A673 (cell line): ENCODE data around the gene RBMS1. TPM values are rescaled to one million over a fixed set of nuclear protein-coding genes. Genes with fewer than 3 reads are reported as not detected.

Experiments
- BruUV-seq: library from RNA; stranded (reverse); fragments of 400-500 nt; replicated peaks from 2 replicates; lab custom pipeline; 2021; lab: Mats Ljungman, UMichigan
- CTCF ChIA-PET: fragments of 300-600 bp; sonication (Branson Sonifier 250); formaldehyde crosslinking; loops from one replicate; lab custom pipeline; 2022; ENCODE audit warnings: antibody characterized with exemption; lab: Charles Lee
- POLR2A ChIA-PET: fragments of 300-600 bp; sonication (Branson Sonifier 250); formaldehyde crosslinking; loops from one replicate; lab custom pipeline; 2022; ENCODE audit warnings: antibody characterized with exemption; ENCODE audit not compliant: low non-redundant PET; lab: Charles Lee
- DNase-seq: peaks from one replicate; pipeline ENCODE4 v3.0.0-alpha.2; 2015; ENCODE audit warnings: low spot score
- H3K27ac ChIP-seq: fragments of 200-600 bp; sonication (generic); 2 replicates; pipeline ENCODE4 v1.5.1; 2016; ENCODE audit warnings: mixed run types, low read depth, mild to moderate bottlenecking, mixed read lengths, antibody characterized with exemption, low read length; ENCODE audit not compliant: poor library complexity, severe bottlenecking
- H3K27me3 ChIP-seq: fragments of 200-600 bp; sonication (generic); replicated peaks from 2 replicates; pipeline ENCODE4 v1.6.1; 2017; ENCODE audit warnings: mixed run types, low read depth, mild to moderate bottlenecking, mixed read lengths, antibody characterized with exemption, low read length; ENCODE audit not compliant: insufficient read depth, poor library complexity
- H3K36me3 ChIP-seq: fragments of 200-600 bp; sonication (generic); 2 replicates; pipeline ENCODE4 v1.6.1; 2016; ENCODE audit warnings: mixed run types, mild to moderate bottlenecking, mixed read lengths, antibody characterized with exemption, low read length; ENCODE audit not compliant: insufficient read depth, poor library complexity, severe bottlenecking
- H3K4me1 ChIP-seq: fragments of 200-600 bp; sonication (generic); 2 replicates; pipeline ENCODE4 v1.6.1; 2017; ENCODE audit warnings: mixed run types, mild to moderate bottlenecking, mixed read lengths, antibody characterized with exemption, low read length; ENCODE audit not compliant: insufficient read depth, poor library complexity, severe bottlenecking
- H3K4me3 ChIP-seq: fragments of 200-600 bp; sonication (generic); 2 replicates; pipeline ENCODE4 v1.5.1; 2016; ENCODE audit warnings: low read depth, mixed run types, mild to moderate bottlenecking, mixed read lengths, low read length; ENCODE audit not compliant: poor library complexity, severe bottlenecking
- H3K9me3 ChIP-seq: fragments of 200-600 bp; sonication (generic); 2 replicates; pipeline ENCODE4 v1.6.1; 2016; ENCODE audit warnings: mixed run types, low read depth, mild to moderate bottlenecking, mixed read lengths, antibody characterized with exemption, low read length; ENCODE audit not compliant: poor library complexity, severe bottlenecking
- EZH2 ChIP-seq: fragments of 200-600 bp; sonication (generic); IDR thresholded peaks from 2 replicates; pipeline ENCODE4 v1.6.1; 2017; ENCODE audit warnings: borderline replicate concordance, low read depth, mild to moderate bottlenecking, mixed read lengths, antibody characterized with exemption, low read length; ENCODE audit not compliant: poor library complexity, severe bottlenecking
- intact Hi-C: fragments of 100-400 bp; cut with micrococcal nuclease; formaldehyde crosslinking; loops from one replicate; pipeline ENCODE4 v1.10.0; 2022; ENCODE audit not compliant: unreplicated experiment
- total RNA-seq: library from RNA; stranded (reverse); gene quantifications from 2 replicates; pipeline ENCODE4 v1.2.3, GENCODE V29; 2021
- TF ChIP-seq, protein P1 (sequence below): fragments of 300-800, 200-600 bp; sonication (generic); conservative IDR thresholded peaks from 2 replicates; pipeline ENCODE4 v1.5.1; 2017; ENCODE audit warnings: low read depth, mild to moderate bottlenecking, antibody characterized with exemption, low read length, moderate library complexity, mixed read lengths

The RBMS1 gene
- total RNA-seq, 1 experiment from 2014 or later, result 84.9 TPM

DNA sequence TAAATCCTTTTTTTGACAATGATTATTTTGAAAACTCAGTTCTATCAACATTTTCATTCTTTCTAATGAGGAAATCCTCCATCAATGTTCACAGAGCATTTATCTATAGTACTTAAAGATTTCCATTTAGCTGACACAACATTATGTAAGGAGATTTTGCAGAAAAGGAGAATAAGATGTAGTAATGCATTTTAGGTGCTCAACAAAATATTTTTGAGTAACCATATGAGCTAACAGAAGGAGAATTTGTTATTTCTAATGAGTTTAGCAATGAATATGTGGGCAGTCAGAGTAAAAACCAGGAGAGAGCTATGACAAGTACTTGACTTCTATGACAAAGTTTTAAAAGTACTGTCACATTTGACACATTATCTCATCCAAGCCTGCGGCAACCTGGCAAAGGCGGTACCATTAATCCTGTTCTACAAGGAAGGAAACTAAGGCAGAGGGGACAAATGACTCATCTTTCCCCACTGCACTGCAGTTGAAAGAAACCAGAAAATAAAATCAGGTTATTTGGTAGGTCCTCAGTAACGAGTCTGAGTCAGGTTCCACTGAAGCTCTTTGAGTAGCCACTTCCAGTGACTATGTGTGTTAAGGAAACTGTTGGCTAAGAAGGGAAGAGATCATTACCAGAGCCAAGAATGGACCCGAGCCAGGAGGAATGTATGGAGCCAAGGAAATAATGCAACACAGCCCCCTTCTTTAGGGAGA, 159.4 kb downstream of the RBMS1 start:
- no TSS peak for BruUV-seq
- ChIA-PET POLR2A (no interaction called here), CTCF (interaction anchor here (0.6 kb wide), 1 partner anchor 365 kb away, joined by 3 read pairs; no protein-coding TSS in a partner anchor)
- Histone ChIP-seq H3K27ac (no peak overlapping the region), H3K9me3 (no peaks in the 10 kb centered on the region), H3K4me1 (peaks cover 66% of the 10 kb centered on the region), H3K4me3 (no peak overlapping the region), H3K27me3 (no peaks in the 10 kb centered on the region), H3K36me3 (no peaks in the 10 kb centered on the region)
- TF ChIP-seq, protein P1, sequence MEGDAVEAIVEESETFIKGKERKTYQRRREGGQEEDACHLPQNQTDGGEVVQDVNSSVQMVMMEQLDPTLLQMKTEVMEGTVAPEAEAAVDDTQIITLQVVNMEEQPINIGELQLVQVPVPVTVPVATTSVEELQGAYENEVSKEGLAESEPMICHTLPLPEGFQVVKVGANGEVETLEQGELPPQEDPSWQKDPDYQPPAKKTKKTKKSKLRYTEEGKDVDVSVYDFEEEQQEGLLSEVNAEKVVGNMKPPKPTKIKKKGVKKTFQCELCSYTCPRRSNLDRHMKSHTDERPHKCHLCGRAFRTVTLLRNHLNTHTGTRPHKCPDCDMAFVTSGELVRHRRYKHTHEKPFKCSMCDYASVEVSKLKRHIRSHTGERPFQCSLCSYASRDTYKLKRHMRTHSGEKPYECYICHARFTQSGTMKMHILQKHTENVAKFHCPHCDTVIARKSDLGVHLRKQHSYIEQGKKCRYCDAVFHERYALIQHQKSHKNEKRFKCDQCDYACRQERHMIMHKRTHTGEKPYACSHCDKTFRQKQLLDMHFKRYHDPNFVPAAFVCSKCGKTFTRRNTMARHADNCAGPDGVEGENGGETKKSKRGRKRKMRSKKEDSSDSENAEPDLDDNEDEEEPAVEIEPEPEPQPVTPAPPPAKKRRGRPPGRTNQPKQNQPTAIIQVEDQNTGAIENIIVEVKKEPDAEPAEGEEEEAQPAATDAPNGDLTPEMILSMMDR, result no peak
- TF ChIP-seq EZH2, result no peak
- no peak for DNase-seq
- intact Hi-C loops, result loop anchor here (5.0 kb wide), 1 partner anchor 658 kb away; no protein-coding TSS in a partner anchor

DNA sequence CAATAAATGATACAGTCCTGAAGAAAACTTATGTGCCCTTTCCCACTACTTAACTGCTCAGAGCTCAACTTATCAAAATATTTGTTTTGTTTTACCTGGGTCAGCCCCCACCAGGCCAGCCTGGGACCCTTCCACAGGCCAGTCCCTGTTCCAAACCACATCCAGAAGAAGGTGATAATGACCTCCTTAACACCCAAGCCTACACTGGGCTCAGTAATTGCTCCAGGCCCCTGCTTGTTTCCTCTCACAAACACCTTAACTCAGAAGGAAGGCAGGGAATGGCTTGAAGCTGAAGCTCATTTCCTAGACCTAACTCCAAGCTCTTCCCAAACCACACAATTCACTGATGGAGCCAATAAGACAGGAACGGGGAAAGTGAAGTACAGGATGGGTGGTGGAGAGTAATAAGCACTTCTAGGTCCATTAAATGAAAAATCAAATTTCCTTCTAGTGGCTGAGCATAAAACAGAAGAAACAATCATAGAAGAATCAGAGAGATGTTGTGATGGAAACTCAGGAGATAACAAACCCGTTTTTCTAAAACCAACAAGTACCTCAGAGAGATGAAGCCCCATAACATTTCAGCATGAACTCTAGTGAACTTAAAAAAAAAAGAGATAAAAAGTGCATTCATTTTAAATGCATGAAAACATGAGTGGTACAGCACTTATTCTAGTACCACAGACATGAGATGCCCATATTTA, 160.1 kb downstream of the RBMS1 start:
- no peaks in the 10 kb centered on the region for H3K36me3 ChIP-seq
- no peak for DNase-seq
- H3K9me3 ChIP-seq, result no peaks in the 10 kb centered on the region
- no TSS peak for BruUV-seq
- POLR2A ChIA-PET, result no interaction called here
- CTCF ChIA-PET, result no interaction called here
- intact Hi-C loops, result loop anchor here (5.0 kb wide), 1 partner anchor 659 kb away; no protein-coding TSS in a partner anchor
- no peak overlapping the region for H3K4me3 ChIP-seq
- H3K27me3 ChIP-seq, result no peaks in the 10 kb centered on the region
- no peak overlapping the region for H3K27ac ChIP-seq
- peaks cover 65% of the 10 kb centered on the region for H3K4me1 ChIP-seq
- TF ChIP-seq, protein P1, result no peak
- TF ChIP-seq EZH2, result no peak

DNA sequence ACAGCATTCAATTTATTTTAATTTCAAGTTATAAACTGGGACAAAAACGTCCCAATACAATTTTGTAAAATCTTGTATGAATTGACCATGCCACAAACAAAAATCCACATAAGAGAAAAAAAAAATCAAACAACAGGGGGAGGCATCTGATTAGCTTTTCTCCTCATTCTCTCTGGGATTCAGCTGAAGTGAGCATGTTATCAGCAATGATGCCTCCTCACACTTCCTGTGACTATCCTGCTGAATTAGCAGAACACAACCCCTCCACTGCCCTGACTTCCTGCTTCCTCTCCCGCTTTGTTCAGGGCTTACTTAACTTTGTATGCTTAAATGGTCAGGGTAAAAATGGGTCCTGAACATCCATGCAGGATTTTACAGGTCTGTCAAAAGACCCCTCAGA, 161.3 kb downstream of the RBMS1 start:
- DNase-seq, result peak; percentile 84
- no peak for TF ChIP-seq EZH2
- TF ChIP-seq, protein P1, result peak; percentile 37; the same call in 1 of the 2 replicates
- no peaks in the 10 kb centered on the region for H3K9me3 ChIP-seq
- intact Hi-C loops, result loop anchor here (5.0 kb wide), 1 partner anchor 660 kb away; no protein-coding TSS in a partner anchor
- no peak overlapping the region for H3K4me3 ChIP-seq
- H3K27ac ChIP-seq, result peak overlapping the region; percentile 57
- ChIA-PET CTCF (no interaction called here), POLR2A (no interaction called here)
- no TSS peak for BruUV-seq
- no peaks in the 10 kb centered on the region for H3K36me3 ChIP-seq
- peaks cover 62% of the 10 kb centered on the region for H3K4me1 ChIP-seq
- H3K27me3 ChIP-seq, result no peaks in the 10 kb centered on the region
